Progenitor cell of endocrine pancreas (in vitro differentiated cells): ENCODE measurements around the gene KCNMB1. TPM values are rescaled to one million over a fixed set of nuclear protein-coding genes. Genes with fewer than 3 reads are reported as not detected.

ENCODE experiments used
- DNase-seq: peaks from one replicate; pipeline ENCODE4 v3.0.0; 2021; ENCODE audit warnings: low spot score; ENCODE audit not compliant: unreplicated experiment
- H3K27ac Mint-ChIP-seq: 2 replicates; pipeline ENCODE4 v1.8.0; 2021; ENCODE audit warnings: mild to moderate bottlenecking, moderate library complexity, mixed read lengths
- H3K27me3 Mint-ChIP-seq: 2 replicates; pipeline ENCODE4 v1.8.0; 2021; ENCODE audit warnings: mixed read lengths
- H3K36me3 Mint-ChIP-seq: 2 replicates; pipeline ENCODE4 v1.8.0; 2022; ENCODE audit warnings: mixed read lengths; ENCODE audit not compliant: insufficient read depth
- H3K4me1 Mint-ChIP-seq: 2 replicates; pipeline ENCODE4 v1.8.0; 2021; ENCODE audit warnings: low read depth, mixed read lengths
- H3K4me3 Mint-ChIP-seq: 2 replicates; pipeline ENCODE4 v1.8.0; 2021; ENCODE audit warnings: low read depth, mild to moderate bottlenecking, moderate library complexity, mixed read lengths
- H3K9me3 Mint-ChIP-seq: 2 replicates; pipeline ENCODE4 v1.8.0; 2021; ENCODE audit warnings: low read depth, mixed read lengths
- long read RNA-seq: library from polyadenylated mRNA; unstranded; transcript quantifications from one replicate; pipeline ENCODE4 v2.0.0, GENCODE V29; 2020
- total RNA-seq: library from RNA; stranded (reverse); gene quantifications from 2 replicates; pipeline ENCODE4 v1.2.1, GENCODE V29; 2021
- TF ChIP-seq, protein P1 (sequence below): fragments of 200-600 bp; sonication (generic); IDR thresholded peaks from one replicate; pipeline ENCODE4 v1.5.0; 2021; ENCODE audit warnings: antibody characterized with exemption, mild to moderate bottlenecking; ENCODE audit not compliant: unreplicated experiment

Gene KCNMB1, protein sequence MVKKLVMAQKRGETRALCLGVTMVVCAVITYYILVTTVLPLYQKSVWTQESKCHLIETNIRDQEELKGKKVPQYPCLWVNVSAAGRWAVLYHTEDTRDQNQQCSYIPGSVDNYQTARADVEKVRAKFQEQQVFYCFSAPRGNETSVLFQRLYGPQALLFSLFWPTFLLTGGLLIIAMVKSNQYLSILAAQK
- total RNA-seq, result not detected in 2 replicates
- long read RNA-seq, result 0 reads

DNA sequence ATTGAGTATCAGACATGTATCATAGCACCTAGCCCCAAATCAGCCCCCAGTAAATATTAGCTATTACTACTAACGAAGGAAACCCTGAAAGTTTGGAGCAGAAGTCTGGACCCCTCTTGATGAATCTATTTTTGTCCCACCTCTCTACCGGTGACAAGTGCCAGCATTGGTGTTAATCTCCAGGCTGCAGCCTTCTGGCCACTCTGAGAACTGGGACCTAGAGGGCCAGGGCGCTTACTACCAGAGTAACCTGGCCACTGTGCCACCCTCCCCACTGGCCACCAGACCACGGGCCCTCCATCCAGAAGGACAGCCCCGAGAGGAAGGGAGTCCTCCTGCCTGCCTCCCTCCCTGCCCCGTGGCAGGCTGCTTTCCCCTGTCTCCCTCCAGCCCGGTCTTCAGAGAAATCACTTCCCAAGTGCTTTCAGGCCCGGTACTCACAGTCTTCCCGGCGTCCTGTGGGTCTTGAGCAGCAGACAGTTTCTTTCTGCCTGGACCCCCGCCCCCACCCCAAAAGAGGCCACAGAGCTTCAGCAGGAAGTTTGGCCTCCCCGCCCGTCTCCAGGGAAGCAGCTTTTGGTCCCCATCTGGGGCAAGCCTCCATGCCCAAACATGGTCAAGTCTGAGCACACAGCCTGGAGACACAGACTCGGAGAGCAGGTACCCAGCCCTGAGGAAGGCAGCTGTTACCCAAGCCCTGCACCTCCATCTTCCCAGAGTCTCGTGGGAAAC lies at the start of gene KCNMB1:
TSS of gene KCNMB1 (minus strand) at position 550 of the 732 bp plus-strand sequence. CDS start 3,920 bp downstream, outside the sequence.
- Mint-ChIP-seq H3K4me1 (peaks cover 10% of the 10 kb centered on the region), H3K27ac (no peak within 1 kb of the TSS), H3K4me3 (no peak within 1 kb of the TSS), H3K27me3 (peaks cover 43% of the 10 kb centered on the region), H3K9me3 (no peaks in the 10 kb centered on the region), H3K36me3 (no peaks in the 10 kb centered on the region)
- TF ChIP-seq, protein P1, sequence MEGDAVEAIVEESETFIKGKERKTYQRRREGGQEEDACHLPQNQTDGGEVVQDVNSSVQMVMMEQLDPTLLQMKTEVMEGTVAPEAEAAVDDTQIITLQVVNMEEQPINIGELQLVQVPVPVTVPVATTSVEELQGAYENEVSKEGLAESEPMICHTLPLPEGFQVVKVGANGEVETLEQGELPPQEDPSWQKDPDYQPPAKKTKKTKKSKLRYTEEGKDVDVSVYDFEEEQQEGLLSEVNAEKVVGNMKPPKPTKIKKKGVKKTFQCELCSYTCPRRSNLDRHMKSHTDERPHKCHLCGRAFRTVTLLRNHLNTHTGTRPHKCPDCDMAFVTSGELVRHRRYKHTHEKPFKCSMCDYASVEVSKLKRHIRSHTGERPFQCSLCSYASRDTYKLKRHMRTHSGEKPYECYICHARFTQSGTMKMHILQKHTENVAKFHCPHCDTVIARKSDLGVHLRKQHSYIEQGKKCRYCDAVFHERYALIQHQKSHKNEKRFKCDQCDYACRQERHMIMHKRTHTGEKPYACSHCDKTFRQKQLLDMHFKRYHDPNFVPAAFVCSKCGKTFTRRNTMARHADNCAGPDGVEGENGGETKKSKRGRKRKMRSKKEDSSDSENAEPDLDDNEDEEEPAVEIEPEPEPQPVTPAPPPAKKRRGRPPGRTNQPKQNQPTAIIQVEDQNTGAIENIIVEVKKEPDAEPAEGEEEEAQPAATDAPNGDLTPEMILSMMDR, result no peak
- no peak for DNase-seq

DNA sequence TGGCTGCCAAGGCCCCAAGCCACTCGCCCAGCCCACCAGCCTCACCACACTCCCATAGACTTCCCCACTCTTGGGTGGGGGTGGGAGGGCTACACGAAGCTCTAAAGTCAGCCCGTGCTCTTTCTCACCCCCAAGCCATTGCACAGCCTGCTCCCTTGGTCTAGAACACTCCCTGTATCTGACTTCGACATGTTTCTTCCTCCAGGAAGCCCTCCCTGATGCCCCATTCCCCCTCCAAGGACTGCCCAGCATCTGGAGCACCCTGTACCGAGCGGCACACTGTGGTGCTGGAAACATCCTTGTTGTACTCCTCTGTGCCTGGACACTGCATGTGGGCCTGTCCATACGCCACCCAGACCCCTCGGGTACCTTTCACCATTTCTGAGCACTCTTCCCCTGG lies 49.4 kb upstream of the KCNMB1 start:
- peaks cover 9% of the 10 kb centered on the region for H3K4me1 Mint-ChIP-seq
- no peak overlapping the region for H3K27ac Mint-ChIP-seq
- DNase-seq, result no peak
- no peaks in the 10 kb centered on the region for H3K9me3 Mint-ChIP-seq
- peaks cover 11% of the 10 kb centered on the region for H3K27me3 Mint-ChIP-seq
- TF ChIP-seq, protein P1, result no peak
- H3K4me3 Mint-ChIP-seq, result no peak overlapping the region
- no peaks in the 10 kb centered on the region for H3K36me3 Mint-ChIP-seq

DNA sequence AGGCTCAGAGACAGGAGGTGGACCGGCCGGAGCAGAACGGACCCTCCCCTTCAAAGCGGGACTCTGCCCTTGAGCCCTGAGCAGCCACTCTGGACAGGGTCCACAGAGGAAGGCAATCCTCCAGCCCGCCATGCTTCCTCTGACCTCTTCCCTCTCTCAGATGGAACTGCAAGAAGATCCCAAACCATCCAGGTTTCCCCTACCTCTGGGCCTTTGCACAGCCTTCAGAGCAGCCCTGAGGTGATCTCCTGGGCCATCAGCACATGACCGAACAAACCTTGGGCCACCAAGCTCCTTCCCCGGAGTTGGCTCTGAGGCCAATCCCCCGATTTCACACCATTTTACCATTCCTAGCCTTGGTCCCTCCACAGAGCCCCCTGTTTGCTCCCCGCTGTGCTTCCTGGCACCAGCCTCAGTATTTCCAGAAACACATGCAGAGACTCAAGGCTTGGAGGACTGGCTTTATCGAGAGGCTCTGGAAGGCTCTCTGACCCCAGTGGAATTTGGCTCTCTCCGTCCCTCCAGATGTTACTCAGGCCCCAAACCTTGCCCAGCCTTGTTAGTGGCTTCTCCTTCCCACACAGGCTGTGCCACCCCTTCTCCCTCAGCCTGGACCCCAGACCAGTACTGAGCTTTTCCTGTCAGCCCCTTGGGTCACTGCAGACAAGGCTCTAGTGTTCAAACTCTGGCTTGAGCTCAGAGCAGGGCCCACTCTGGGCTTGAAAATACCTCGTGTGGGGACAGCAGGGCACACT lies 48.6 kb upstream of the KCNMB1 start:
- H3K36me3 Mint-ChIP-seq, result no peaks in the 10 kb centered on the region
- peaks cover 11% of the 10 kb centered on the region for H3K27me3 Mint-ChIP-seq
- no peak for DNase-seq
- TF ChIP-seq, protein P1, result no peak
- H3K4me3 Mint-ChIP-seq, result no peak overlapping the region
- H3K27ac Mint-ChIP-seq, result no peak overlapping the region
- no peaks in the 10 kb centered on the region for H3K9me3 Mint-ChIP-seq
- H3K4me1 Mint-ChIP-seq, result peaks cover 9% of the 10 kb centered on the region

DNA sequence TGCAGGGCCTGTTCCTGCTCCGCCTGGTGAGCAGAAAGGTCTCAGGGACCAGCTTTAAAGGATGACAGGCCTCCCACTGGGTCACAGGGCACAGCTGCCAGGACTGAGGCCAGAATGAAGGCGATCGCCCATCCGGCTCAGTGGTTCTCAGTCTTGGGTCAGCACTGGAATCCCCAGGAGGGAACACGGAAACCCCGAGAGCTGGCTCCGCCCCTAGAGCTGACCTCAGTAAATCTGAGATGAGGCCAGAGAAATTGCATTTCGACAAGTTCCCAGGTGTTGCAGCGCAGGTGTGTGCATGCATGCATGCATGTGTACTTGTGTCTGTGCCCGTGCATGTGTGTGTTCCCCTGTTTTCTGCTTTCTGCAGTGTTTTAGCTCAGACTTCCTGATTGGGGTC lies 47.2 kb upstream of the KCNMB1 start:
- Mint-ChIP-seq H3K4me3 (no peak overlapping the region), H3K27me3 (peaks cover 16% of the 10 kb centered on the region), H3K9me3 (no peaks in the 10 kb centered on the region), H3K36me3 (no peaks in the 10 kb centered on the region), H3K4me1 (peaks cover 9% of the 10 kb centered on the region), H3K27ac (no peak overlapping the region)
- DNase-seq, result no peak
- TF ChIP-seq, protein P1, result no peak

DNA sequence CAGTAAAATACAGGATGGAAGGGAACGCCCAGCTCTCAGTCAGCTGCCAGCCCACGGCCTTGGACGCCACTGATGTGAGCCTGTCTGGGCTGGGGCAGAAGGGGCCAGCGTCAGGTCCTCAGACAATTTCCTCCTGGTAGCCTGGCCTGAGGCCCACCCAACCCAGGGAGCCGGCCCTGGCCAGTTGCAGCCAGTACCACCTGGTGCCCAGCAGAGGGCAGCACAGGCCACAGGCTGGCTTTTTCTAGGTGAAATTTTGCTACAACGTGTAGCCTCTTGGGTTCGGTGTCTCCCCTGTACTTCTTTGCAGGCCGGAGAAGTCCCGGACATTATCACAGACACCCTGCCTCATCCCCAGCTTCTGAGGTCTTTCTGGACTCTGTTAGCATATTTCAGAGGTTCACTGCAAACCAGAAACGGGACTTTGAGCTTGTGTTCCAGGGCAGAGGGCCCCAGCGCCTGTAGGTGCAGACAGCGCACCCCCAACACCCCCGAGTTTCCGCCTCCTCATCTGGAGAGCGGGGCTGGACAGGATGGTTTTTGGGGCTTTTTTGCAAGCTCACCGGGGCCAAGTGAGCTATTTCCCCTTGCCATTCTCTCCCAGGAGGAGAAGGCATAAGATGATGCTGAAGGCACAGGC lies 45.9 kb upstream of the KCNMB1 start:
- Mint-ChIP-seq H3K4me3 (no peak overlapping the region), H3K36me3 (no peaks in the 10 kb centered on the region), H3K9me3 (no peaks in the 10 kb centered on the region), H3K27me3 (peaks cover 19% of the 10 kb centered on the region), H3K4me1 (peaks cover 6% of the 10 kb centered on the region), H3K27ac (no peak overlapping the region)
- DNase-seq, result peak; percentile 54
- TF ChIP-seq, protein P1, result peak; percentile 98
